ENCODE measurements around the gene CPVL. TPM values are rescaled to one million over a fixed set of nuclear protein-coding genes. Genes with fewer than 3 reads are reported as not detected.

Gene CPVL
- total RNA-seq, 1 experiment from 2014 or later = 26.9 TPM

DNA sequence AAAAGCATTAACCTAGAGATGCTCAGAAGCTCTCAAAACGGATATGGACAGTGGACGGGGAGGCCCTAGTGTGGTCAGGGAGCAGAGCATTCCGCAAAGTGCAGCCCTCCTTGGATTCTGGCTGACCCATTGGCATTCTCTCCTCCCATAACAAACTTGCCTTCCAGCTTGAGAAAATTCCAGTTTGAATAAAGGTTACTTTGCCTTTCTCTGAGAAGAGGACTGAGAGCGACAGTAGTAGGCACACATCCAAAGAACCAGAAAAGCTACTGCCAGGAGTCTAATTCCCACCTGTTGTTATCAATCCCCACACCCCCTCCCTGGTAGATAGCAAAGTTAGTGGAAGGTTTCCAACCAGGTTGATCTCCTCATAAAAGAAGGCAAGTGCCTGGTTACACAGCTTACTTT, 103.5 kb downstream of the CPVL start:
- Mint-ChIP-seq H3K27ac (no peak overlapping the region), H3K36me3 (ENCODE audit: insufficient read depth in 1 of 3, low read depth in 3 of 3) (peaks cover 0 to 2% (median 2%) of the 10 kb centered on the region in 3 experiments; a peak in 3 of 7 replicates), H3K4me1 (peaks cover 57 to 67% of the 10 kb centered on the region in 2 experiments), H3K27me3 (ENCODE audit: low read depth) (no peaks in the 10 kb centered on the region; the same call in 1 of the 2 replicates), H3K4me3 (no peak overlapping the region), H3K9me3 (peaks cover 2% of the 10 kb centered on the region in 2 experiments; a peak in 3 of 5 replicates)
- no peak overlapping the region for H2BK15ac ChIP-seq (ENCODE audit: low read depth, low read length)
- H3K79me2 ChIP-seq (ENCODE audit: insufficient read depth, low read length) = no peaks in the 10 kb centered on the region
- no peak overlapping the region for H3K14ac ChIP-seq (ENCODE audit: insufficient read depth, low read length)
- H2BK120ac ChIP-seq (ENCODE audit: low read depth, low read length, poor library complexity, severe bottlenecking) = no peak overlapping the region
- H3K27me3 ChIP-seq (ENCODE audit: insufficient read depth, low read length) = no peaks in the 10 kb centered on the region
- no peak overlapping the region for H3K9ac ChIP-seq (ENCODE audit: extremely low read depth, insufficient read length, low read length)
- no peak overlapping the region for H3K4me2 ChIP-seq (ENCODE audit: insufficient read depth, insufficient read length, low read length)
- no peaks in the 10 kb centered on the region for H3K23me2 ChIP-seq (ENCODE audit: insufficient read length, low read depth, low read length, poor library complexity, severe bottlenecking)
- H3K23ac ChIP-seq (ENCODE audit: insufficient read length, low read depth, low read length) = no peak overlapping the region
- no peak overlapping the region for H4K8ac ChIP-seq (replicated peaks; ENCODE audit: insufficient read length, low read depth, low read length)
- no peak overlapping the region for H2BK5ac ChIP-seq (ENCODE audit: insufficient read length, low read length)
- no peak overlapping the region for H2BK20ac ChIP-seq (ENCODE audit: low read depth, low read length, poor library complexity, severe bottlenecking)
- H4K5ac ChIP-seq (ENCODE audit: insufficient read length, low read depth, low read length) = no peak overlapping the region
- no peak for DNase-seq
- H3T11ph ChIP-seq (ENCODE audit: low read length) = no peak overlapping the region
- H3K56ac ChIP-seq (ENCODE audit: insufficient read length, low read depth, low read length) = no peak overlapping the region
- no peak overlapping the region for H3K4ac ChIP-seq (ENCODE audit: low read depth, low read length)
- no peak overlapping the region for H3K27ac ChIP-seq (ENCODE audit: insufficient read length, low read depth, low read length)
- WGBS (ENCODE audit: extremely low coverage, insufficient read length, low lambda C conversion rate) = no CpG with 5 or more reads among the region's 4 CpGs
- H2AK5ac ChIP-seq (ENCODE audit: insufficient read length, low read length) = no peak overlapping the region
- no peaks in the 10 kb centered on the region for H4K20me1 ChIP-seq (ENCODE audit: control insufficient read depth, insufficient read depth, insufficient read length)
- no peaks in the 10 kb centered on the region for H3K9me3 ChIP-seq (ENCODE audit: control insufficient read depth, low read depth, low read length)
- H3K4me1 ChIP-seq (ENCODE audit: insufficient read depth, low read length) = peaks cover 3% of the 10 kb centered on the region; the same call in 1 of the 2 replicates
- H4K91ac ChIP-seq (ENCODE audit: insufficient read length, low read depth, low read length) = no peak overlapping the region
- no peak for TF ChIP-seq CTCF (conservative IDR thresholded peaks at IDR 0.05)
- no peak overlapping the region for H2AFZ ChIP-seq (ENCODE audit: low read length)
- H3K18ac ChIP-seq (ENCODE audit: insufficient read length, low read depth, low read length) = no peak overlapping the region
- H3K79me1 ChIP-seq (ENCODE audit: insufficient read depth, low read depth, low read length, poor library complexity, severe bottlenecking) = no peaks in the 10 kb centered on the region
- no peak overlapping the region for H2BK12ac ChIP-seq (ENCODE audit: insufficient read length, low read depth, low read length)

All from H9 (cell line).